Liver (tissue), 9 donors: Measurements from ENCODE around the gene GNPTG. TPM values are rescaled to one million over a fixed set of nuclear protein-coding genes. Genes with fewer than 3 reads are reported as not detected.

Experiments used
- DNase-seq: peaks from one replicate; pipeline ENCODE4 v3.0.0-alpha.2; 2017; ENCODE audit warnings: low spot score
- H3K27ac ChIP-seq, 2 donors: one replicate each; pipeline ENCODE4 v1.7.0; 2013; ENCODE audit warnings: inconsistent platforms in 2 of 2, low read length in 2 of 2, control low read depth in 1 of 2, low read depth in 1 of 2, mild to moderate bottlenecking in 1 of 2
- H3K27me3 ChIP-seq, 4 donors: one replicate each; pipeline versions ENCODE4 v1.6.1 to v1.7.0; 2013; ENCODE audit warnings: low read length in 3 of 4, inconsistent platforms in 1 of 4, mild to moderate bottlenecking in 1 of 4, moderate library complexity in 1 of 4; ENCODE audit not compliant: control insufficient read depth in 4 of 4, insufficient read depth in 4 of 4
- H3K36me3 ChIP-seq, 4 donors: one replicate each; pipeline versions ENCODE4 v1.6.1 to v1.7.0; 2013; ENCODE audit warnings: low read length in 3 of 4, mild to moderate bottlenecking in 3 of 4, low read depth in 1 of 4, moderate library complexity in 1 of 4; ENCODE audit not compliant: control insufficient read depth in 4 of 4, insufficient read depth in 3 of 4
- H3K4me1 ChIP-seq, 4 donors: one replicate each; pipeline versions ENCODE4 v1.6.1 to v1.7.0; 2013; ENCODE audit warnings: low read length in 3 of 4, mild to moderate bottlenecking in 3 of 4, moderate library complexity in 1 of 4; ENCODE audit not compliant: control insufficient read depth in 4 of 4, insufficient read depth in 4 of 4
- H3K4me3 ChIP-seq, 3 donors: one replicate each; pipeline versions ENCODE4 v1.6.1 to v1.7.0; 2013; ENCODE audit warnings: low read length in 3 of 3, control low read depth in 1 of 3, low read depth in 1 of 3, mild to moderate bottlenecking in 1 of 3
- H3K9ac ChIP-seq, 2 donors: one replicate each; pipeline ENCODE4 v1.7.0; 2013; ENCODE audit warnings: low read length in 2 of 2, mild to moderate bottlenecking in 2 of 2, moderate library complexity in 2 of 2, control low read depth in 1 of 2, low read depth in 1 of 2
- H3K9me3 ChIP-seq, 4 donors: one replicate each; pipeline versions ENCODE4 v1.6.1 to v1.7.0; 2013; ENCODE audit warnings: low read length in 3 of 4; ENCODE audit not compliant: control insufficient read depth in 4 of 4
- ATF3 ChIP-seq: IDR thresholded peaks from 2 replicates; pipeline ENCODE4 v1.6.1; 2016; ENCODE audit warnings: antibody characterized with exemption
- CTCF ChIP-seq: fragments of 150-350 bp; IDR thresholded peaks from 2 replicates; pipeline ENCODE4 v1.5.1; 2017; ENCODE audit warnings: improper control_type of control experiment, low read depth, low read length; ENCODE audit not compliant: missing input control
- EGR1 ChIP-seq, 2 donors: IDR thresholded peaks; 2 replicates each; pipeline ENCODE4 v1.6.1; 2016 to 2018; ENCODE audit warnings: antibody characterized with exemption in 2 of 2, low read depth in 2 of 2
- FOXA1 ChIP-seq: IDR thresholded peaks from 2 replicates; pipeline ENCODE4 v1.6.1; 2016; ENCODE audit warnings: antibody characterized with exemption
- GABPA ChIP-seq, 2 donors: IDR thresholded peaks in 1 of 2; conservative IDR thresholded peaks in 1 of 2; 2 replicates each; pipeline ENCODE4 v1.6.1; 2016; ENCODE audit warnings: antibody characterized with exemption in 2 of 2, mild to moderate bottlenecking in 1 of 2, moderate library complexity in 1 of 2
- HNF4A ChIP-seq, 2 donors: conservative IDR thresholded peaks; 2 replicates each; pipeline ENCODE4 v1.6.1; 2016; ENCODE audit warnings: antibody characterized with exemption in 2 of 2, mild to moderate bottlenecking in 2 of 2
- HNF4G ChIP-seq: IDR thresholded peaks from 2 replicates; pipeline ENCODE4 v1.6.1; 2016; ENCODE audit warnings: antibody characterized with exemption
- JUND ChIP-seq, 2 donors: IDR thresholded peaks; 2 replicates each; pipeline ENCODE4 v1.6.1; 2016; ENCODE audit warnings: antibody characterized with exemption in 2 of 2
- RAD21 ChIP-seq, 2 donors: IDR thresholded peaks; 2 replicates each; pipeline ENCODE4 v1.6.1; 2016; ENCODE audit warnings: antibody characterized with exemption in 2 of 2, mild to moderate bottlenecking in 2 of 2
- REST ChIP-seq: IDR thresholded peaks from 2 replicates; pipeline ENCODE4 v1.6.1; 2016; ENCODE audit warnings: antibody characterized with exemption, mild to moderate bottlenecking
- RXRA ChIP-seq, 2 donors: IDR thresholded peaks; 2 replicates each; pipeline ENCODE4 v1.6.1; 2017 to 2018; ENCODE audit warnings: antibody characterized with exemption in 2 of 2, mild to moderate bottlenecking in 1 of 2
- TAF1 ChIP-seq: conservative IDR thresholded peaks from 2 replicates; pipeline ENCODE4 v1.6.1; 2016; ENCODE audit warnings: antibody characterized with exemption, mild to moderate bottlenecking
- YY1 ChIP-seq: IDR thresholded peaks from 2 replicates; pipeline ENCODE4 v1.6.1; 2016; ENCODE audit warnings: antibody characterized with exemption, mild to moderate bottlenecking
- WGBS: extraction: QIAGEN DNeasy Blood & Tissue Kit; methylation state at CpG from one replicate; pipeline ENCODE4 v1.1.7; 2013; 5-methylcytosine and 5-hydroxymethylcytosine counted together
- polyA plus RNA-seq, 2 donors: library from polyadenylated mRNA; stranded (reverse) in 1 of 2; unstranded in 1 of 2; fragments of 200-250 nt in 1 of 2; fragments of >200 nt in 1 of 2; fragmentation: Nextera tagmentation in 1 of 2; extraction: Ambion mirVana in 1 of 2; gene quantifications; one replicate each; pipeline versions ENCODE4 v1.2.1 to v1.2.3, GENCODE V29; 2013 to 2015
- total RNA-seq, 2 donors: library from RNA; depleted of rRNA; stranded (reverse); fragments of >200 nt; gene quantifications; one replicate each; pipeline ENCODE4 v1.2.3, GENCODE V29; 2014
- donor health status: healthy.
- donor health status: healthy.
- donor health status: healthy.
- donor health status: healthy.
- donor health status: healthy.

GNPTG gene
- total and polyA plus RNA-seq, 4 donors: 24.4 to 79.6 (median 41.0) TPM

- H3K27me3 ChIP-seq: no peaks in the 10 kb centered on the region
- WGBS: 93% methylated on average over 31 of the region's 31 CpGs
Observed at GRCh38 chr16:1347286-1347855, 4.4 kb upstream of the GNPTG start.

GRCh38 chr16:1347962-1348361, 3.8 kb upstream of the GNPTG start:
- no peaks in the 10 kb centered on the region for H3K27me3 ChIP-seq
- no peak overlapping the region for H3K27ac ChIP-seq
- WGBS: 94% methylated on average over 29 of the region's 29 CpGs
- no peak overlapping the region for H3K9ac ChIP-seq
- no peak overlapping the region for H3K4me3 ChIP-seq
- H3K36me3 ChIP-seq: peaks cover 3 to 14% (median 6%) of the 10 kb centered on the region in 4 donors
- no peak for DNase-seq
- H3K4me1 ChIP-seq: peaks cover 7 to 42% (median 32%) of the 10 kb centered on the region in 4 donors
- H3K9me3 ChIP-seq: no peaks in the 10 kb centered on the region
- TF ChIP-seq HNF4G: no peak
- TF ChIP-seq RAD21 (IDR thresholded peaks at IDR 0.05): no peak
- TF ChIP-seq ATF3: no peak
- no peak for TF ChIP-seq JUND (IDR thresholded peaks at IDR 0.05)
- TF ChIP-seq EGR1 (IDR thresholded peaks at IDR 0.05; ENCODE audit: low read depth in 2 of 2): no peak
- TF ChIP-seq TAF1: no peak
- no peak for TF ChIP-seq RXRA (IDR thresholded peaks at IDR 0.05)
- no peak for TF ChIP-seq GABPA (IDR thresholded peaks at IDR 0.05 in 1 of 2, conservative IDR thresholded peaks at IDR 0.05 in 1 of 2)
- no peak for TF ChIP-seq REST
- TF ChIP-seq YY1: no peak

More at GRCh38 chr16:1347286-1347855, 4.4 kb upstream of the GNPTG start:
- DNase-seq: no peak
- no peak overlapping the region for H3K9ac ChIP-seq
- no peak overlapping the region for H3K4me3 ChIP-seq
- H3K9me3 ChIP-seq: no peaks in the 10 kb centered on the region
- TF ChIP-seq RAD21 (IDR thresholded peaks at IDR 0.05) (no peak), HNF4G (no peak), HNF4A (conservative IDR thresholded peaks at IDR 0.05) (no peak), GABPA (IDR thresholded peaks at IDR 0.05 in 1 of 2, conservative IDR thresholded peaks at IDR 0.05 in 1 of 2) (no peak), TAF1 (no peak), EGR1 (IDR thresholded peaks at IDR 0.05; ENCODE audit: low read depth in 2 of 2) (no peak), REST (no peak), CTCF (no peak), FOXA1 (no peak), JUND (IDR thresholded peaks at IDR 0.05) (no peak), ATF3 (no peak), RXRA (IDR thresholded peaks at IDR 0.05) (no peak)
- H3K36me3 ChIP-seq: peaks cover 3 to 14% (median 6%) of the 10 kb centered on the region in 4 donors
- no peak overlapping the region for H3K27ac ChIP-seq
- peaks cover 9 to 41% (median 30%) of the 10 kb centered on the region in 4 donors for H3K4me1 ChIP-seq
